HepG2 (cell line): ENCODE measurements around the gene TP53. TPM values are rescaled to one million over a fixed set of nuclear protein-coding genes. Genes with fewer than 3 reads are reported as not detected.
A peak's percentile ranks its signal among the peaks of the same experiment; 100 is the strongest.

Experiments
- ATAC-seq: fragments of 200-7000 bp; cut with Tn5 transposase; 3 replicates; pipeline ENCODE4 v1.9.1; 2020; ENCODE audit warnings: mild to moderate bottlenecking, moderate library complexity
- BruUV-seq: library from RNA; stranded (reverse); fragments of 400-500 nt; replicated peaks from 2 replicates; lab custom pipeline; 2021; lab: Mats Ljungman, UMichigan
- CTCF ChIA-PET: fragments of 300-600 bp; formaldehyde crosslinking; extraction: SDS; loops from one replicate; lab custom pipeline; 2021; ENCODE audit warnings: low total read pairs, inconsistent platforms, low intra/inter-chr PET ratio; lab: Yijun Ruan, JAX
- POLR2A ChIA-PET: fragments of 350-600 bp; sonication (Branson Sonifier 250); formaldehyde crosslinking; loops from one replicate; lab custom pipeline; 2020; ENCODE audit warnings: antibody characterized with exemption, inconsistent platforms; lab: Yijun Ruan, JAX
- DNase-seq: peaks from one replicate; pipeline ENCODE4 v3.0.0-alpha.2; 2015; ENCODE audit warnings: low spot score
- FAIRE-seq: peaks from 3 replicates; lab custom pipeline; 2011; peaks lifted over from hg19 to GRCh38; lab: Jason Lieb, UNC
- H2AFZ ChIP-seq: one replicate; pipeline ENCODE4 v1.6.1; 2011; ENCODE audit warnings: low read length, inconsistent platforms
- H3K27ac ChIP-seq: fragments of 300-600 bp; 3 replicates; pipeline ENCODE4 v1.8.0; 2011; ENCODE audit warnings: mixed run types, mild to moderate bottlenecking, mixed read lengths, low read length, inconsistent platforms; ENCODE audit not compliant: insufficient read depth; ENCODE audit errors: extremely low read length
- H3K27me3 ChIP-seq, 2 experiments: fragments of 200-600 bp in 1 of 2; 2 replicates in 1 of 2; 3 replicates in 1 of 2; pipeline versions ENCODE4 v1.6.0 to v1.8.0; 2011; ENCODE audit warnings: low read length in 2 of 2, mild to moderate bottlenecking in 2 of 2, moderate library complexity in 2 of 2, inconsistent platforms in 1 of 2; ENCODE audit not compliant: insufficient read depth in 2 of 2, control insufficient read depth in 1 of 2
- H3K36me3 ChIP-seq, 2 experiments: fragments of 200-600 bp in 1 of 2; replicated peaks in 1 of 2; 2 replicates in 1 of 2; 3 replicates in 1 of 2; pipeline versions ENCODE4 v1.5.1 to v1.8.0; 2011; ENCODE audit warnings: low read length in 2 of 2, inconsistent platforms in 1 of 2; ENCODE audit not compliant: insufficient read depth in 2 of 2, control insufficient read depth in 1 of 2
- H3K4me1 ChIP-seq: 2 replicates; pipeline ENCODE4 v1.5.1; 2012; ENCODE audit warnings: low read length, inconsistent platforms; ENCODE audit not compliant: insufficient read depth
- H3K4me2 ChIP-seq: 2 replicates; pipeline ENCODE4 v1.6.0; 2011; ENCODE audit warnings: low read depth, low read length, inconsistent platforms
- H3K4me3 ChIP-seq, 3 experiments: fragments of 200-600 bp in 1 of 3; sonication (generic), shearing (Covaris generic) in 1 of 3; replicated peaks in 1 of 3; 2 replicates each; pipeline ENCODE4 v1.5.1; 2011 to 2016; ENCODE audit warnings: low read length in 3 of 3, inconsistent platforms in 2 of 3, low read depth in 2 of 3, mild to moderate bottlenecking in 2 of 3, control low read depth in 1 of 3, mixed read lengths in 1 of 3; ENCODE audit not compliant: insufficient read depth in 1 of 3
- H3K79me2 ChIP-seq: one replicate; pipeline ENCODE4 v1.6.1; 2011; ENCODE audit warnings: low read length, inconsistent platforms; ENCODE audit not compliant: insufficient read depth
- H3K9ac ChIP-seq: 2 replicates; pipeline ENCODE4 v1.6.0; 2011; ENCODE audit warnings: mild to moderate bottlenecking, low read depth, low read length, inconsistent platforms; ENCODE audit not compliant: insufficient read depth
- H3K9me3 ChIP-seq: 2 replicates; pipeline ENCODE4 v1.5.1; 2012; ENCODE audit warnings: mild to moderate bottlenecking, low read length
- H4K20me1 ChIP-seq: 2 replicates; pipeline ENCODE4 v1.6.0; 2011; ENCODE audit warnings: inconsistent platforms, mild to moderate bottlenecking, low read length, moderate library complexity; ENCODE audit not compliant: insufficient read depth
- AHDC1 ChIP-seq: sonication (generic); formaldehyde crosslinking; IDR thresholded peaks from 2 replicates; pipeline ENCODE4 v1.5.1; 2020; ENCODE audit warnings: mild to moderate bottlenecking, missing genetic modification reagents, borderline replicate concordance
- BCLAF1 ChIP-seq: fragments of 450-650 bp; IDR thresholded peaks from 2 replicates; pipeline ENCODE4 v1.6.1; 2017; ENCODE audit warnings: mild to moderate bottlenecking
- BRD4 ChIP-seq: sonication (generic); formaldehyde crosslinking; IDR thresholded peaks from 2 replicates; pipeline ENCODE4 v1.4.0; 2020; ENCODE audit warnings: missing genetic modification reagents
- CCAR2 ChIP-seq: fragments of 200-400 bp; formaldehyde crosslinking; optimal IDR thresholded peaks from 2 replicates; pipeline ENCODE3; 2018; ENCODE audit warnings: low read depth, mild to moderate bottlenecking, low read length, moderate library complexity
- REST ChIP-seq, 2 experiments: IDR thresholded peaks; 2 replicates each; pipeline ENCODE4 v1.6.1; 2011 to 2012; ENCODE audit warnings: low read length in 2 of 2, borderline replicate concordance in 1 of 2, low read depth in 1 of 2, mild to moderate bottlenecking in 1 of 2, moderate library complexity in 1 of 2
- SP5 ChIP-seq: IDR thresholded peaks from 2 replicates; pipeline ENCODE4 v1.6.1; 2016; ENCODE audit warnings: low read depth, borderline replicate concordance
- ZBTB20 ChIP-seq: sonication (generic); formaldehyde crosslinking; IDR thresholded peaks from 2 replicates; pipeline ENCODE4 v1.8.1; 2023; ENCODE audit warnings: missing genetic modification reagents, low read depth, mild to moderate bottlenecking, borderline replicate concordance
- ZNF34 ChIP-seq: sonication (generic); formaldehyde crosslinking; IDR thresholded peaks from 2 replicates; pipeline ENCODE4 v1.4.0; 2020; ENCODE audit warnings: mild to moderate bottlenecking, missing genetic modification reagents, borderline replicate concordance
- ZNF496 ChIP-seq: sonication (generic); formaldehyde crosslinking; IDR thresholded peaks from 2 replicates; pipeline ENCODE4 v1.8.1; 2023; ENCODE audit warnings: mild to moderate bottlenecking, moderate library complexity, missing genetic modification reagents; ENCODE audit not compliant: insufficient replicate concordance
- ZNF562 ChIP-seq: sonication (generic); formaldehyde crosslinking; IDR thresholded peaks from 2 replicates; pipeline ENCODE4 v1.8.0; 2022; ENCODE audit warnings: missing genetic modification reagents, borderline replicate concordance
- ZSCAN31 ChIP-seq: sonication (generic); formaldehyde crosslinking; IDR thresholded peaks from 2 replicates; pipeline ENCODE4 v1.5.0; 2020; ENCODE audit warnings: low read depth, mild to moderate bottlenecking, missing genetic modification reagents
- WGBS: methylation state at CpG from one replicate; pipeline ENCODE4 v1.1.6; 2017; ENCODE audit warnings: low lambda C conversion rate; 5-methylcytosine and 5-hydroxymethylcytosine counted together
- in situ Hi-C: cut with HindIII; loops from 2 replicates; pipeline ENCODE4 v1.10.0; 2017; ENCODE audit warnings: low pct_unique_long_range_greater_than_20kb; ENCODE audit not compliant: extremely low pct_ligation_motif_present
- intact Hi-C: fragments of 100-400 bp; cut with micrococcal nuclease; formaldehyde crosslinking; loops from one replicate; pipeline ENCODE4 v1.10.0; 2022; ENCODE audit not compliant: unreplicated experiment
- polyA plus RNA-seq, 8 experiments: library from polyadenylated mRNA; depleted of rRNA in 3 of 8; stranded (reverse) in 7 of 8; unstranded in 1 of 8; fragments of >200 nt; fragmentation: Illumina TruSeq in 4 of 8; extraction: Trizol in 4 of 8; gene quantifications; 2 replicates each; pipeline versions ENCODE4 v1.2.1 to v1.2.3, GENCODE V29; 2011 to 2016; ENCODE audit warnings: low read depth in 4 of 8, missing spikeins in 1 of 8, mixed read lengths in 1 of 8; ENCODE audit not compliant: insufficient read depth in 1 of 8
- total RNA-seq, 5 experiments: library from RNA; depleted of rRNA; stranded (reverse); fragments of >200 nt; fragmentation: Illumina TruSeq; extraction: Trizol; gene quantifications; 2 replicates each; pipeline ENCODE4 v1.2.3, GENCODE V29; 2016; ENCODE audit warnings: low read depth in 1 of 5

The TP53 gene
- total and polyA plus RNA-seq, 2 of the 13 experiments (the other 11 are each of a cell fraction or from before 2014, with no cell fraction given): 17.1 to 29.9 TPM

DNA sequence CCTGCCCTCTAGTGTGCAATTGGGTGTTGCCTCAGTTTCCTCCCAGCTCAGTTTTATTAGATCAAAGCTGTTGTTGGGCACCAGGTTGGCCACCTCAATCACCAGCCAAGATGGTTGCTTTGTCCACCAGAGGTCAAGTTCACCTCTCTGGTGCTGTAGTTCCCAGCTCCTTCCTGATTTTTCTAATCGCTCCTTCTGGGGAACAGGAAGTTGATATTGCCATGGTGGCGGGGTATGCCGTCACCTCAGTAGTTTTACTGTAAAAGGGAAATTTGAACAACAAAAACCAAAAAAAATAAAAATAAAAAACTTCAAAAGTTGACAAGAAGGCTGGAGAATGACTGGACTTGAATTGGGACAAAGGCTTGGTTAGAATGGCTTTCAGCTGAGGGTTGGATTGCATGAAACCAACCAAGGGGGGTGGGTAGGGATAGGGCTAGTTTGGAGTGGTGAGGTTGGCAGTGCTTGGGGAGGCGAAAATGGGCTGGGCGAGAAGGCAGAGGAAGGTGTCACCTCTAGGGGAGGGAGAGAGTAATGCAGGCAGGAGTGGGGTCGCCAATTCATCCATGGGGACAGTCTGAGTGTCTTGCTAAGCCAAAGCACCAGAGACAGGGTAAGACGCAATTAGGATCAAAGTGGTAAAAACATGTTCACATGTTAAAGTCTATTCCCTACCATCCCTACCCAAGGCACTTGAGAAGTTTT, 23.9 kb upstream of the TP53 start:
- ChIA-PET CTCF (no interaction called here), POLR2A (no interaction called here)
- no peak overlapping the region for H3K27ac ChIP-seq
- 43% methylated on average over 7 of the region's 7 CpGs for WGBS
- peaks cover 8 to 75% of the 10 kb centered on the region in 2 experiments for H3K27me3 ChIP-seq
- no peak overlapping the region for H3K4me2 ChIP-seq
- no peak overlapping the region for H3K4me3 ChIP-seq
- peak; percentile 25; the same call in 1 of the 3 replicates for ATAC-seq
- BruUV-seq: no TSS peak
- no peaks in the 10 kb centered on the region for H3K9me3 ChIP-seq
- no peak for DNase-seq
- H4K20me1 ChIP-seq: no peaks in the 10 kb centered on the region
- H3K4me1 ChIP-seq: peaks cover 16% of the 10 kb centered on the region
- no peak overlapping the region for H2AFZ ChIP-seq
- H3K79me2 ChIP-seq: no peaks in the 10 kb centered on the region
- intact Hi-C loops (no loop called here), in situ Hi-C loops (no loop called here)
- H3K36me3 ChIP-seq: no peaks in the 10 kb centered on the region
- no peak overlapping the region for H3K9ac ChIP-seq
- FAIRE-seq: no peak
- TF ChIP-seq REST (IDR thresholded peaks at IDR 0.05; ENCODE audit: borderline replicate concordance in 1 of 2, low read depth in 1 of 2, low read length in 2 of 2) (no peak), ZNF562 (CRISPR knock-in tag) (no peak), ZSCAN31 (CRISPR knock-in tag) (no peak), ZBTB20 (CRISPR knock-in tag) (no peak), BRD4 (CRISPR knock-in tag) (no peak), AHDC1 (CRISPR knock-in tag) (no peak), CCAR2 (no peak), ZNF34 (no peak), BCLAF1 (no peak), ZNF496 (no peak), SP5 (CRISPR knock-in tag) (no peak)
